GM13976 (cell line): Measurements from ENCODE around the gene PSMB3.
"Not testable (repeated sequence)": the region's sequence is repeated elsewhere in the genome, so short reads cannot be mapped to it uniquely, and the experiment has no call there.

Experiments
- DNase-seq: peaks from one replicate; pipeline ENCODE4 v3.0.0; 2012; ENCODE audit warnings: low spot score
- CTCF ChIP-seq: IDR thresholded peaks from 2 replicates; pipeline ENCODE4 v1.5.1; 2012; ENCODE audit warnings: borderline replicate concordance, mild to moderate bottlenecking; ENCODE audit not compliant: insufficient read depth; ENCODE audit errors: extremely low read depth, missing control alignments, control extremely low read depth
- in situ Hi-C: fragments of 300-500 bp; cut with MboI; formaldehyde crosslinking; loops from one replicate; pipeline ENCODE4 v1.12.0; 2022; ENCODE audit warnings: low sequenced_read_pairs, mixed read lengths, inconsistent platforms; ENCODE audit not compliant: unreplicated experiment

Gene PSMB3

DNA sequence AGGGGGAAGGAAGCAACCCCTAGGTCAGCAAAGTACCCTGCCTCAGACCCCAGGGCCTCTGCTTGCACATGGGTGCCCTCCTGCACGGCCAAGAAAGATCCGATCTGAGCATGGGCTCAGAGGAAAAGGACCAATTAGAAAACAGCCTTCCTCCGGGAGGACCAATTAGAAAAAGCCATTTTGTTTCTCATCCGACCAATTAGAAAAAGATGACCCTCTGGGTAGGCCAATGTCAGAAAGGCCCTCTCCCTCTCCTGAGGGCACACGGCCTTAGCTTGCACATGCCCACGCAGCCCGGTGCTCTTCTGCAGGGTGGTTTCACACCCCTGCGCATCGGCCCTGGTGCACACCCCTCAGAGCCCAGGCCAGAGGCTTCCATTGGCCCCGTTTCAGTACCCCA, 27.5 kb upstream of the PSMB3 start:
- TF ChIP-seq CTCF = no peak
- no peak for DNase-seq
- in situ Hi-C loops = no loop called here

DNA sequence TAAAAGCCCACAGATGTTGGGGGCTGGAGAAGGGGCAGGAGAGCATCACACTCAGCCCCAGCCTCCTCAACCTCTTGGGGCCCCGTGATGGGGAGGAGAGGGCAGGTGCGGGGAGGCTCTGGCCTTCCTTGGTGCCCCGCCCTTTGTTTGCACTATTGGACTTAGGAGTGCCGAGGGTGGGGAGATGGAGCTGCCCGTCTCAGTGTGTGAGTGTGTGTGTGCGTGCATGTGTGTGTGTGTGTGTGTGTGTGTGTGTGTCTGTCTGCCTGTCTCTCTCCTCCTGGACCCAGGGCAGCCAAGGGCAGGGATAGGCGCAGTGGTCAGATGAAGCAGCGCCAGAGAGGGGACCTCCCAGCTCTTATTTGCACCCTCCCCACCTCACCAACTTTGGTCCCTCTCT, 26.4 kb upstream of the PSMB3 start:
- DNase-seq, in situ Hi-C loops: not testable (repeated sequence)

- no peak for TF ChIP-seq CTCF
- in situ Hi-C loops = no loop called here
- DNase-seq = no peak
These were observed 24.8 kb upstream of the PSMB3 start for GRCh38 chr17:38727736-38728135.

- in situ Hi-C loops = no loop called here
- no peak for TF ChIP-seq CTCF
- no peak for DNase-seq
These were observed 24.2 kb upstream of the PSMB3 start for GRCh38 chr17:38728290-38728831.

GRCh38 chr17:38729368-38729885, 23.1 kb upstream of the PSMB3 start:
- no peak for TF ChIP-seq CTCF
- DNase-seq = no peak
- in situ Hi-C loops = no loop called here

DNA sequence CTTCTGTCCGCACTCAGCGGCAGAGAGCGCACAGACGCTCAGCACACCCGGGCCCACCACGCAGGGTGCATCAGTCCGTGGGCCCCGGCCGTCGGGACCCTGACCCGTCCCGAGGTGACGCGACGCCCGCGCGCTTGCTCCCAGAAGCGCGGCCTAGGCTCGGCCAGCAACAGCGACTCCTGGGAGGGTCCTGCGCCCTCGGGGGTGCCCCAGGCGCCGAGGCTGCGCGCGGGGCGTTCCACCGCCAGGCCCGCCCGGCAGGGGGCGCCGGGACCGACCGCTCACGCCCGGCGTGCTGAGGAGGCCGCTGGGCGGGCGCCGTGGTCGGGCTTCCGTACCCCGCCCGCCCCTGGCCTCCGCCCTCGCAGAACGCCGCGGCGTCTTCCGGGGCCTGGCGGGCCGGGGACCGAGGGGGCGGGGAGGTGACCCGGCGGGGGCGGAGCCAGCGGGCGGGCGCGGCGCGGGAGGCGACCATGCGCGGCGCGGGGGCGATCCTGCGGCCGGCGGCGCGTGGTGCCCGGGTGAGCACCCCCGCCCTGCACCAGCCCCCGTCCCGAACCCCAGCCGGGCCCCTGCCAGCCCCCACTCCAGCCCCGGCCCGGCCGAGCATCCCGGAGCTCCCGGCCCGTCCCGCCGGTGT, 22.5 kb upstream of the PSMB3 start, which contains the start of gene CISD3:
Gene CISD3 (plus strand): TSS at position 456 of the 640 bp plus-strand sequence. CDS start 18 bp downstream, at position 474.
- TF ChIP-seq CTCF = peak; percentile 96
- in situ Hi-C loops = no loop called here

More for the DNA sequence above, 22.5 kb upstream of the PSMB3 start, which contains the start of gene CISD3:
- DNase-seq = peak; percentile 95
